SHP77 (cell line): Measurements from ENCODE around the gene HIVEP2.

ENCODE experiments used
- DNase-seq, 2 experiments: peaks; one replicate each; lab custom pipeline; 2025; lab: John Stamatoyannopoulos, UW

Gene HIVEP2

DNA sequence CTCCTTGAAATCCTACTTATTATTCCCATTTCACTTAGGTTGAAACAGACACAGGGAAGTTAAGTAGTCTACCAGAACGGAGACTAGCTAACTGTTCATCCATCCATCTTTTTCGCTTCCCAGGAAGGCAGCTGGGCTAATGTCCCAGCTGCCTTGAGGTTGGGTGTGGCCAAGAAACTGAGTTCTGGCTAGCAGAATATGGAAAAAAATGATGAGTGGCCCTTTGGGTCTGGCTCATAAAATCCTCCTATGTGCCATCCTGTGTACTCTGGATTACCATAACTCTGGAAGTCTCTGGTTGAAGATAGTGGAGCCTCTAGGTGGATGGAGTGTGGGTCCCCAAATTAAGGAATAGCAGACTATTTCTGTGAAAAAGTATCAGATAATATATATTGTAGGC, 206.2 kb downstream of the HIVEP2 start:
- no peak for DNase-seq

DNA sequence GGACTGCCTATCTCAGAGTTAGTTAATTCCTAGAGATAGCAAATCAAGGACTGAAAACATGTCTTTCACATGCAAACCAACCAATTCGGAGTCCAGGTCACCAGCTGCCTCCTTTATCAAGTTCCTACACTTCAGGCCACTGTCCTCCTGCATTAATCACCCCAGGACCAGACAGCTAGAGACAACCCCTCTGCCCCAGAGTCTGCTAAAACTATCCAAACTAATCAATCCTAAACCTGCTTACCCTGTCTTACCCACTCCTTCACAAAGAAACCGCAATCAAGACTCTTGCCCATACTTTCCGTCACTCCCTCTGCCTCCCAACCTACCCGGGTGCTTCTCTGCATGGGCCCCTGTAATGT, 207.0 kb downstream of the HIVEP2 start:
- no peak for DNase-seq

DNA sequence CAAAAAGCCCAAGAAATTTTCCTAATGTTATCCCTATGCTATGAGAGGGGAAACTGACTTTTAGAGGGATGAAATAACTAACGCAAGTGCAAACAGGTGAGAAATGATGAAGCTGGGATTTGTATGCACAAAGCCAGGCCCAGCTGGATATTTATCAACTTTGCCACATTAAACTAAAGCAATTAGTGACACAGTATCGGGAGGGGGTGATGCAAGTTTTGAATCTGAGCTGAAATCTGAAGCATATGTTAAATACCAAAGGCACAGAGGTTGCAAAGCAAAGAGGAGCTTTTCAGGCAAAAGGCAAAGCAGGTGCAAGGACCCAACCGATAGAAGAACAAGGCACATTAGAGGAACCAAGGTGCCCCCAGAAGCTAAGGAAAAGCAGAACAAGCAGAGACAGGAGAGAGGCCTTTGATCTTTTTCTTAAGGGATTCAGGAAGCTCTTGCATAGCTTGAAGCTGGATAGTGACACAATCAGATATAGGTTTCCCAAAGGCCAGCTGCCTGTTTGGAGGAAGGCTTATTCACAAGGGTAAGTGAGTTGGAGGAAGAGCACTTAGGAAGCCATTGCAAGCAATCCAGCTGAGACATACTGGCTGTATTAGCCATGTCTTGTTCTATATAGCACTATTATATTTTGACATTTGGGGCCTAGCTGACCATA, 207.5 kb downstream of the HIVEP2 start:
- no peak for DNase-seq

DNA sequence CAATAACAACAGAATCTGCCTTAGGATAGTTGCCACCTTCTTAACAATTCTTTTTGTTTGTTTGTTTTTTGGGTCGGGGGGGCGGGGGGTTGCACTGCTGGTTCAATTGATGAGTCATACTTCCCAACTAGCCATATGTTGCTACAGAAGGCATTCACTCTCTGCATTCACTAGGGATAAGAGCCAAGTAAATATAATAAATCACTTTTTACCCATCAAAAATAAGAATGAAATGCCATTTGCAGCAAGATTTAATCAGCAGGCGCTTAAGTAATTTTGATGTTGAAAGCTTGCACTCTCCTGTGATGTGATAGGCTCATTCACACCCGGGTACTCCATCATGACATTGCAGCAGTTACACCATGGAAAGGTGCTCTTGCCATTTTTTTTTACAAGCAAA, 209.8 kb downstream of the HIVEP2 start:
- DNase-seq, result peak; percentile 39 to 42

DNA sequence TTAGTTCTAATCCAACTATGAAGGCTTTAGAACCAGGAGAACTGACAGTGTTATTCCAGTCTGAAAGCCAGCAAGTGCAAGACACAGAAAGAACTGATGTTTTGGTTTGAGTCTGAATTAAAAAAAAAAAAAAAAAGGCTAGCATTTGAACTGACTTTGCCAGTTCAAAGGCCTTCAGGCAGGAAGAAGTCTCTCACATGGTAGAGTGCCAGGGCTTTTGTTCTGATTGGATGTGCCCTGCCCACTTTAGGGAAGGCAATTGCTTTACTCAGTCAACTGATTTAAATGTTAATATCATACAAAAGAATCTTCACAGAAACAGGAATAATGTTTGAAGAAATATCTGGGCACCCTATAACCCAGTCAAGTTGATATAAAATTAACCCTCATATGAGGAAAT, 212.2 kb downstream of the HIVEP2 start:
- no peak for DNase-seq

DNA sequence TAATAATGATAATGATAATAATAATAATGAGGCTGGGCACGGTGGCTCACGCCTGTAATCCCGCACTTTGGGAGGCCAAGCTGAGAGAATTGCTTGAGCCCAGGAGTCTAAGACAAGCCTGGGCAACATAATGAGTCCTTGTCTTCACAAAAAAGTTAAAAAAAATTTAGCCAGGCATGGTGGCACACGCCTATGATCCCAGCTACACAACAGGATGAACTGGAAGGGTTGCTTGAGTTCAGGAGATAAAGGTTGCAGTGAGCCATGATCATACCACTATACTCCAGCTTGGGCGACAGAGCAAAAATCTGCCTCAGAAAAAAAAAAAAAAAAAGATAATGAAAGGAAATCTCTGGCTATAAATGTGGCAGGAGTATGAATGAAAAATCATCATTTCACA, 213.4 kb downstream of the HIVEP2 start:
- DNase-seq, result no peak

DNA sequence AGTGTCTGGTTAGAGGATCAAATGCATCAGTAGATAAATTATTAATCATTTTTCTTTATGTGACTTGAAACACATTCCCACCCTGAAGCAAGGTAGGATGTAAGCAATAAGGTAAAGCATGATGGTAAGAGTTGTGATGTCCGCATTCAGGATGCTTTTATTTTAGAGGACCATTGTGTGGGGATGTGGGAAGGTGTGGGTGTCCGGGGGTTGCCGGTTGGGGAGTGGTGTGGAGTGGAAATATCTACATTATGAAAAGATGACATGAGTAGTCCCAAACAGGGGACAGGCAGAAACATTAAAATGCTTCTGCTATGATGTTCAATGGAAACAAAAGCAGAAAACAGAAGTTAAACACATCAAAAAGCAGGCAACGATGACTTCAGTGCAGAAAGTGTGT, 215.4 kb downstream of the HIVEP2 start:
- no peak for DNase-seq

DNA sequence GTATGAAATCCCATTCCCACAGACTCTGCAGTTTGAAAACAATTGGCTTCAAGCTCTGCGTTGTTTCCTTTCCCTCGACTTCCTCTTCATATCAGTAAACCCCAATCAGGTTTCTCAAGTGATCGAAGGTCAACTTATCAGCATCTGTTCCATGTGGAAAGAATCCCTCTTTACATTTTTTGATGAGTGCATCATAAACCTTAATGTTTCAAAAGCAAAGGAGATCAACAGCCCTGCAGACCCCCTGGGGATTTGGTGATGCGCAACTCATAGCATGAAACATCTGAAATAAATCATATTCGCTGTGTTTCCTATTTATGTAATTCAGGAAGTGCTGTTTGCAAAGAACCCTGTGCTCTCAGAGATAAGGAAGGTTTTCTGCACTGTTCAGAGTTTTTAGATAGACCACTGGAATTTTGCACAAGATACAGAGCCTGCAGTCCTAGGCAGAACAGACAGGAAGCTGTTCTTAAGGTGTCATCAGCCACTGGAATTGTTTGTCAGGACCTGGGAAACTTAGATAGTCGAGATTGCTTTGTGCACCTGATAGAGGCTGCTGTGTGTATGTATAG, 216.0 kb downstream of the HIVEP2 start:
- no peak for DNase-seq

DNA sequence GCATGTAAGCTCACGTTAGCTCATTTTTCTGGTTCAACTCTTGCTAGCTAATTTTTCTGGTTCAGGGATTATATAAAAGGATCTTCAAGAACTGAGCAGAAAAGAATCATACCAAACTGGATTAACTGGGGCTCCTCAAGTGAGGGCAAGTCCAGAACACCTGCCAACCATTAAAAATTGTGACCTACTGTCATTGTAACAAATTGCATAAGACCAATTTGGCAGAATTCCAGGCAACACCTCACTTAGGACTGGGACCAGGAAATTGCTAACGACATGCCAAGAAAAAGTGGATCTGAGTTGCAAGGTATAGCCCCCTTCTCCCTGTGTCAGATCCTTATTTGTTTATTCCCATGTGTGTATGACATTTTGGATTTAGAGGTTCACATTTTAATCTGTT, 216.6 kb downstream of the HIVEP2 start:
- DNase-seq, result peak; percentile 43 to 76

DNA sequence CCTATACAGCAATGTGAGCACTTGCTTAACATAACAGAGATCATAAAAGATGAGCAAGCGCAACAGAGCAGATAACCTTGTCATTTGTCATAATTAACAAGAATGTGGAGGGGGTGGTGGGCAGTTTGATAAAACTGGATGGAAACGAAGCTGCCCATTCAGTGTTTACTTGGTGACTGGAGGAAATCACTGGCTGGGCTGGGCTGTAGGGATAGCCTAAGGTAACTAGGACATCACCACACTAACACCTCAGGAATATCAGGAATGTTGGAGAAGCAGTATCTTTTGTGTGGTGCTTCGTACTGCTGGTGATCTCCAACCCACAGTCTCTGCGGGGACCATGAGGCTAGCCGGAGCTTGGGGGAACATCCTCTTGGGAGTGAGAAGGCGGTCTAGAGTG, 218.4 kb downstream of the HIVEP2 start:
- no peak for DNase-seq

DNA sequence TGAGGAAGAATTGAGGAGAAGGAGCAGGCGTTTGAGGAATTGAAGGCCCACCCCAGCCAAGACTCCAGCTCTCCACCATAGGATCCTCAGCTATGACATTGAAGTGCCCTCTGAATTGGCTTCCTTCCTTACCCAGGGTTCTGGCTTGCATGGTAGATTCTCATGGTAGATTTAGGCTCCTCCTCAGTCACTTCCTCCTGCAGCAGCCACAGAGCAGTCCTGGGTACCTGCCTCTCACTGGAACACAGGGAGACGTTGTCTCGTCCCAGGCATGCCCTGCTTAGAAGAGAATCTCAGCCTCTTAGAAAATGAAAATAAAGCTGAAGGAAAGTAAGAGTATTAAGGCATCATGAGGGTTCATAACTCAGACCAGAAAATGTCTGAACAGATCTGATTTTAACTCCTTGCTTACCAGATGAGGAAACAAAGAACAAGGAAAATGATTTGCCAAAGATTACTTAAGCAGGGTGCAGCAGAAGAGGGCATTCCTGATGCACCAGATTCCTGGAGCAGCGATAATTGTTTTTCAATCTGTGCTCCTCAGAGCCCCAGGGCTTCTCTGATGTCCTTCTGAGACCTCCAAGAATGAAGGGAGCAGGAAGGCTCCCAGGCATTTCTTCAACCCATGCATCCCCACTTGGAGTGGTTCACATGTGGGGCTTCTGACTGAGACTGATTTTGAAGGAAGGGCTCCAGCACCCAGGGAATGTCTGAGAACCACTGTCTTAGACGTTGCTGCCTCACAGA, 219.8 kb downstream of the HIVEP2 start:
- no peak for DNase-seq

DNA sequence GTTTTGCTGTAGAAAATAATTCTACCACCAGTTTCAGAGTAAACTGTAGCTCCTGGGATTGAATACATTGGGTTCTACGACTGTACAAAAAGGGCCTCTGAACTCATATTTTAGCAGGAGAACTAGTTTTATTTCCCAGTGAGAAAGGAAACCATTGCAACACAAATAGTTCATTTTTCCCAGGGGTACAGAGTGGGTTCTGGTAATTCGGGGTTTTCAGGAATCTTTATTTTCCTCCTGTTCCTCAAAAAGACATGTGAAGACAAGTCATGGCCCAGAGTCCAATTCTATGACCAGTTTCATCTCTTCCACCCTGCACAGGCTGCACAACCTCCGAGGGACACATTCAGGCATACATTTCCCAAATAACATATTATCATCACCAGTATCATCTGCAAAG, 222.1 kb downstream of the HIVEP2 start:
- DNase-seq, result no peak

DNA sequence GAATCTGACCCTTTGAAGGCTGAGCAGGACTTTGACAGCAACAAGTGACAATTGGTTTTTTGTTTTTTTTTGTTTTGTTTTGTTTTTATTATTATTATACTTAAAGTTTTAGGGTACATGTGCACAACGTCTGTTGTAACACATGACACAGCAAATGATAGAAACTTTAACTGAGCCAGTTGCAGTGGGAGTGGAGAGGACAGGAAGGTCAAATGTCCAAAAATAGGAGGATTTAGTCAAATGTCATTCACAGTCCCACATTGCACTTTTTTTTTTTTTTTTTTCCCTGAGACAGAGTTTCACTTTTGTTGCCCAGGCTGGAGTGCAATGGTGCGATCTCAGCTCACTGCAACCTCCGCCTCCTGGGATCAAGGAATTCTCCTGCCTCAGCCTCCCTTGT, 223.0 kb downstream of the HIVEP2 start:
- DNase-seq, result no peak

DNA sequence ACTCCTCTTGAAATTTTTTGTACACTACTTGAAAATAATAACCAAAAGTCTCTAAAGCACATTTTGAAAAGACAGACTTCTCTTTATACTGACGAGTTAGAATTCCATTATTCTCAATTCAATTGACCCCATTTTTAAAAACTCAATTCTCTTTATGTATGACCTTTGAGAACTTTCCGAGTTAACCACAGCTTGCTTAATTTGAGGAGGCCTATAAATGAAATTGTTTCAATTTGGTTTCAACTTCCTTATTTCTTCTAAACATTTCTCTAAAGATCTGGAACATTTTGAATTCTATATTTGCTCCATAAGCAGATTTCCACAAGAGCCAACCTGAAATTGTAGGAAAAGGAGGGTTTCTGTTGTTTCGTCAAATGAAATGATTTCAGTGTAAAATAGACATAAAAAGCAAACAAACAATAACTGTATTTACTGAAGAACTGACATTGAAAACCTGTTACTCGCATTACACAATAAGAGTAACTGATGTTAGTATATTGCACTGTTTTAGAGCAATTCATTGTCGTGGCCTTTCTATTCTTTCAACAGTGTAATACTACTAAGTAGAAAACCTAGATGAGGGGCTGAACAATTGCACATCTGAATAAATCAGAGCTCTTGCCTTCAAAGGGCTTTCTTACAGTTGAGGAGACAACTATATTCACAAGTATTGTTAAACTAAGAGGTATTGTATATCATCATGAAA, 223.6 kb downstream of the HIVEP2 start:
- DNase-seq, result no peak

DNA sequence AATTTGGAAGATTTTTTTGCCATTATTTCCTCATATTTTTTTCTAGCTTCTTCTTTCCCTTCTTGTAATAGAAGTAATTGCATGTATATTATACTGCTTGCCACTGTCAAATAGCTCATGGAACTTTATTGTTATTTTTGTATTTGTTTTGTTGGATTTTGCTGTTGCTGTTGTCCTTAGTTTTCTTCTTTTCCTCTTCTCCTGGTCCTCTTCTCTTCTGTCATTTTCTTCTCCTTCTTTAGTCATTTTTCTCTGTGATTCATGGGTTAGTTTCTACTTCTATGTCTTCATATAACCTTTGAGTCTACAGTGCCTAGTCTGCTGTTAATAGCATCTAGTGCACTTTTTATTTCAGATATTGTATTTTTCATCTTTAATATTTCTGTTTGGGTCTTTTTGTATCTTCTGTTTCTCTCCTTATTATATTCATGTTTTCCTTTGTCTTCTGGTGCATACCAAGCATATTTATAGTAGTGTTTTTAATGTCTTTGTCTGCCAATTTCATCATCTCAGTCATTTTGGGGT, 226.2 kb downstream of the HIVEP2 start:
- no peak for DNase-seq

DNA sequence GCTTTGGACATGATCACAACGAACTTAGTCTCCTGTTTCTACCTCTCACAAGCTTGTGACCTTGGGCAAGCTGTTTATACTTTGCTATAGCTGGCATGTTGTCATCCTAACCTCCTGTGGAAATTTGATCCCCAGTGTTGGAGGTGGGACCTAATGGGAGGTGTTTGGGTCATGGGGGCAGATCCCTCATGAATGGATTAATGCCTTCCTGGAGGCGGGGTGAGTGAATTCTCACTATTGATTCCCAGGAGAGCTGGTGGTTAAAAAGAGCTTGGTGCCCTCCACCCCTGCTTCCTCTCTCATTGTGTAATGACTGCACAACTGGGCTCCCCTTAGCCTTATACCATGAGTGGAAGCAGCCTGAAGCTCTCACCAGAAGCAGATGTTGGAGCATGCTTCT, 228.9 kb downstream of the HIVEP2 start:
- DNase-seq, result no peak

DNA sequence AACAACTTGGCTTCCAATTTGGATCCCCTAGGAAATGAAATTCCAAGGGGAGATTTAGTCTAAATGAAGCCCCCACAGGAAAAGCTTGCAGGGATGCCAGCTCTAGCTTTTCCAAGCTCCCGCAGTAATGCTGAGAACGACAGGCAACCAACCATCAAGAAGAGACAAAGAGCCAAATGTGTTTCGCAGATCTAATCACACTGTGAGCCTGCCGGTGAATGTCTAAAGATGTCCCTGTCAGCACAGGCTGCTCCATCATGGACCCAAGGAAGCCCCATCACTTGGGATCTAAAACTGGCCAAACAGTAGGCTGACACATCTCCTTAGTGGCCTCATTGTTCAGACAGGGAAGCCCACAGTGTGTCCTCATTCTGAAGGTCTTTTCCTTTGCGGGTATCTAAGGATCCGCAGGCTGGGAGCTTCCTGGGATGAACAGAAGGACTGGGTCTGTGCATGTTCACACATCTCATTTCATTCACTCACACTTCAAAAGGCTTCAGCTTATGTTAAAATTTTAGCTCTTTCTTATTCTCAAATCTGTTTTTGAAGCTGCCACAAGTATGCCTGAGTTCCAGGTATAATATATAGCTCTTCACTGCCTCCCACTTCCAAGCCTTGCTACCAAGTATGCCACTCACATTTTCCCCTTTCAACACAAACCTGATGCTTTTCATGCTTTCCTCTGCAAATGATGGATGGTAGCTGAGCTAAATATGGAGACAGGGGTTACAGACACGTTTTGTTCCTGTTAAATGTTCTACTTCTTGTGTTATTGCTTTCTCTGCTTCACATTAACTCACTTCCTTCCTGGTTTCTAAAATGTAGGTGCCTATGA, 229.8 kb downstream of the HIVEP2 start:
- no peak for DNase-seq

DNA sequence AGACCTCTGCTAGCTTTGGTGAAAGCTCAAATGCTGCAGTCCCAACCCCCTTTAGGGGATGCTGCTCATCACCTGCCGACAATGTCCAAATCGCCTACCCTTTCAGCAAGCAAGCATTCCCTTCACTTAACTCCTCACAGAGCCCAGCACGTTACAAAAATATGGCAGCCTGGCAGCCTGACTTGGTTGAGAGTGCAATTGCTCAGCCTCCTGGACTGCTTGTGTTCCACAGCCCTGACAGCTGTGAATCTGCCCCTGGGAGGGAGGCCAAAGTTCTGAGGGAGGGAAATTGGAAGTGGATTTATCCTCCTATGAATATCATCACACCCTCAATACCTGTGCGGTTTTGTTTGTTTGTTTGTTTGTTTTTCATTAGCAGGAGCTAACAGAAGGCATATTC, 231.0 kb downstream of the HIVEP2 start:
- no peak for DNase-seq

DNA sequence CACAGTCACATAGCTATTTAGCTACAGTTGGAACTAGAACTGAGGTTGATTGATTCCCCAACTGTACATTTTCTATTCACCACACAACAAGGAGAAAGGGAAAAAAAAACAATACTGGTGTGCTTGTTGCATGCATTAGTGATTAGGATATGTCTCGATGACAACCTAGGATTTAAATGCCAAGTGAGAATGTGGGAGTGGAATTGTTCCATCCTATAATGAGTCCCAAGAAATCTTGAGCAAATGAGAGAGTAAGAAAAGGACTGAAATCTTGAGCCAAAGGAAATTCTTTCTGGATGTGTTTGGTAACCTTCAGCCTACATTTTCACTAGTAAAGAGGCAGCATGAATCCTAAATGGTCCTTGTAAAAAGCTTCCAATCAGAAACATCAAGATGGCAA, 232.7 kb downstream of the HIVEP2 start:
- no peak for DNase-seq

DNA sequence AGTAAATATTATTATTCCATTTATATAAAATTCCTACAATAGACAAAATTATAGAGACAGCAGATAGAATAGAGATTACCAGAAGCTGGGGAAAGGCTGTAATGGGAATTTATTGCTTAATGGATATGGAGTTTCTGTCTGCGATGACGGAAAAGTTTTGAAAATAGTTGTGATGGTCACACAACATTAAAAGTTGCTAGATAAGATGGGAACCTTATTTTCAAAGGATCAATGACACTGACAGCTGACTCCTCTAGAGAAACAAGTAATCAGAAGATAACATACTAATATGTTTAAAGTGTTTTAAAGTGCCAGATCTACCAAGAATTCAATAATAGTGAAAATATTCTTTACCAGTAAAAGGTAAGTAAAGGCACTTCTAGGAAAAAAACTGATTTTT, 236.3 kb downstream of the HIVEP2 start:
- no peak for DNase-seq

DNA sequence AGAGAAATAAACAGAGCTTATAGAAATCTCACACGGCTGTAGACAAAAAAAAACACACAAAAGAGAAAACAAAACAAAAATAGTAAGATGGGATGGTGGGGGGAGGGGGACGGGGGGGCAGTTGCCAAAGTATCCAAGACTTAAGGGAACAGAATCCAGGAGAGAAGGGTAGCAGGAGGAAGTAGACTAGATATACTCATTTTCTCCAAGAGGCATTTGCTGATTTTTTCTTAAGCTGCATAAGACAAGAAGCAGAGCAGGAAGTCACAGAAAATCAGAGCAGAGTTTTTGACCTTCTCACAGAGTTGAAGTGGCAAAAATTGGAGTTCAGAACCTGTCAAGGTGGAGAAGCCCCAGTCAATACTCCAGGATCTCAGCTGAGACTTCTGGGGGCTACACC, 237.7 kb downstream of the HIVEP2 start:
- DNase-seq, result no peak

DNA sequence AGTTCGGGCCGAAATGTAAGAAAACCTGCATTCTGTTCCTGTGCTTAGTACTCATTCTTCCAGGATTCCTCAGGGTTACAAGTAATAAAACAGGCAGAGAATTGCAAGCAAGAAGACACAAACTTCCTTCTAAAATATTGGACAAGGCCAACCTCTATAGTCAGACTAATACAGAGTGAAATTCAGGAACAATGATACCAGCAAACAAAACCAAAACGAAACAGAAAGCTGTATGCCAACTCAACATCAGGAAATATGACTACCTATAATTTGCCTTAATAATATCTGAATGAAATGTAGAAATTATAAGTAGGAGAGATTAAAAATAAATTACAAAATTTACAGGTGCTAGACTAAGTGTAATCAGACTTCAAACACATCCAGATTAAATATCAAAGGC, 238.8 kb downstream of the HIVEP2 start:
- no peak for DNase-seq
